ENCODE data around the gene MAMDC2. TPM values are rescaled to one million over a fixed set of nuclear protein-coding genes. Genes with fewer than 3 reads are reported as not detected.
"Not testable (repeated sequence)": the region's sequence is repeated elsewhere in the genome, so short reads cannot be mapped to it uniquely, and the experiment has no call there.

MAMDC2 gene
- total RNA-seq, 1 donor from 2014 or later, result 10.0 TPM

DNA sequence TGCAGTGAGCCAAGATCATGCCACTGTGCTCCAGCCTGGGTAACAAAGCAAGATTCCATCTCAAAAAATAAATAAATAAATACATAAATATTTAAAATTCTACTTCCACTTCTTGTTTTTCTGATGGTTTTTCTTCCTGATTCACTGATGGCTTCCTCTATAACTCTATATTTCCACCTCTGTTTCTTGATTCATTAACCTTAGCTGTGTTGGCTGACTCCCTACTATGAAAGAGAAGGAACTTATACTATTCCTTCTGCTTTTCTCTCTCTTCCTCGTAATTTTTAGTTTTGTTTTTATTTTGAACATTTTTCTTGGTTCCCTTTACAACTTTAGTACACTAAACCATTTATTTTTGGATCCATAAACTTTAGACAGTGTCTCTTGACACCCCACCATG, 103.5 kb downstream of the MAMDC2 start:
- intact Hi-C loops (cut with DNase I), result no loop called here
- DNase-seq (no peak), ATAC-seq (ENCODE audit: poor library complexity) (no peak)

DNA sequence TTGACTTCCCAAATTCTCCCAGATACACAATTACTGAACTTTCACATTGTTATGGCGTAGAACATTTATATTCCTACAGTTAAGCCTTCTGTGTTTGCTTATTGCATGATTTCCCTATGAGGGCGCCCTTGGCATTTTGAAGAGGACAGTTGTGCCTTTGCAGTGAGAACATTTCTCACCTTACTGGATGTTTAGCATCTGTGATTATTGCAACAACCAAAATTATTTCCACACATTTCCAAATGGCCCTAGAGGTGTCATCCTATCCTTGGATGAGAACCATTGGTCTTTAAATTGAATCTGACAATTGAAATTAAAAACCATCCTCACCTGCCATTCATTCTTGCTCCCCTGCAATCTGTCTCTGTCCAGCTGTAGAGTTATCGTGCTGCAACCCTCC, 104.0 kb downstream of the MAMDC2 start:
- DNase-seq, result no peak
- no peak for ATAC-seq (ENCODE audit: poor library complexity)
- intact Hi-C loops (cut with DNase I), result no loop called here

DNA sequence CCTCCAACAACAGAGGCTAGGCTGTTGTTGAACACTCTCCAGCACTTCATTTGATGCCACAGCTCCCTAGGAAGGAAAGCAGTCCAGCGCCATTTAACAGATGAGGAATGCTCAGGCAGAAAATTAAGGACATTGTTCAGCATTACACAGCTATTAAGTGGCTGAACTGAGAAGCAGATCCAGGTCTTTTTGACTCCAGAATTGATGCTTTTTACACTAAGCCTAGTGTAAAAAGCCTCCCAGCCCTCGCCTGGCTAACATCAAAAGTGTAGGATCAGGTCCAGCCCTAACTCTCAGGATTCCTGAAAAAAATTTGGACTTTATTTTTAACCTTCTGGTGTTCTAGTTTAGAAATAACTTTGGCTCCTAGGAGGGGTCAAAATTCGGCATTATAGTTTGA, 108.7 kb downstream of the MAMDC2 start:
- DNase-seq (no peak), ATAC-seq (ENCODE audit: poor library complexity) (no peak)
- intact Hi-C loops (cut with DNase I), result no loop called here

DNA sequence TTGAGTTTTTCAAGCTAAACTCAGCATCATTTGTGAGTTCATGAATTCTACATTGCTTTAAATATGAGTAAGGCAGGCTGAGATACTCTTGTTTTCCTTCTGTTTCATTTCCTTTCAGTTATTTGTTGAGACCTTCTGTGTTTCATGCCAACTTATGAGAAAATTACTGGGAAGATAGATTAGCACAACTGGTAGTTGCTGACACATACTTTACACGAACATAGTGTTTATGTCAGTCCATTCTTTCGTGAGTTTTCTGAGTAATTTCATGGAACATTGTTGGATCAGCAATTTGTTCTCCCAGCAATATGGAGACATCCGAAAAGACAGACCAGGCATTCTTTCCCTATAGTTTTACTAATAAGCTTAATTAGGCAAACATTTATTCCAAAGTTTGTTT, 113.1 kb downstream of the MAMDC2 start:
- no peak for DNase-seq
- peak; percentile 35 for ATAC-seq (ENCODE audit: poor library complexity)
- intact Hi-C loops (cut with DNase I), result no loop called here

DNA sequence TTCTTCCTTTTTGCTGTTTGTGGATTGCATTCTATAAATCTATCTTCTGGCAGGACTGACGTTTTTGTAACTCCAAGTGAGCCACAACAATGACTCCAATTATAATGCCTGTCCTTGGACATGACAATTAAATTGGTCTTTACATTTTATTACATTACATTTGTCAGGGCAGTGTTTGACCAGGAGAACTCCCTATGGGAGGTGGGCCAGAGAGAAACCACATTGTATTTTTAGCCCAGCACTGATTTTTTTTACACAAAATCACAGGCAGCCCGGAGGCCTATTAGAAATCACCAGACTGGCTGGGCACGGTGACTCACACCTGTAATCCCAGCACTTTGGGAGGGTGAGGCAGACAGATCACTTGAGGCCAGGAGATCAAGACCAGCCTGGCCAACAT, 116.0 kb downstream of the MAMDC2 start:
- intact Hi-C loops (cut with DNase I), result no loop called here
- DNase-seq (no peak), ATAC-seq (ENCODE audit: poor library complexity) (no peak)

DNA sequence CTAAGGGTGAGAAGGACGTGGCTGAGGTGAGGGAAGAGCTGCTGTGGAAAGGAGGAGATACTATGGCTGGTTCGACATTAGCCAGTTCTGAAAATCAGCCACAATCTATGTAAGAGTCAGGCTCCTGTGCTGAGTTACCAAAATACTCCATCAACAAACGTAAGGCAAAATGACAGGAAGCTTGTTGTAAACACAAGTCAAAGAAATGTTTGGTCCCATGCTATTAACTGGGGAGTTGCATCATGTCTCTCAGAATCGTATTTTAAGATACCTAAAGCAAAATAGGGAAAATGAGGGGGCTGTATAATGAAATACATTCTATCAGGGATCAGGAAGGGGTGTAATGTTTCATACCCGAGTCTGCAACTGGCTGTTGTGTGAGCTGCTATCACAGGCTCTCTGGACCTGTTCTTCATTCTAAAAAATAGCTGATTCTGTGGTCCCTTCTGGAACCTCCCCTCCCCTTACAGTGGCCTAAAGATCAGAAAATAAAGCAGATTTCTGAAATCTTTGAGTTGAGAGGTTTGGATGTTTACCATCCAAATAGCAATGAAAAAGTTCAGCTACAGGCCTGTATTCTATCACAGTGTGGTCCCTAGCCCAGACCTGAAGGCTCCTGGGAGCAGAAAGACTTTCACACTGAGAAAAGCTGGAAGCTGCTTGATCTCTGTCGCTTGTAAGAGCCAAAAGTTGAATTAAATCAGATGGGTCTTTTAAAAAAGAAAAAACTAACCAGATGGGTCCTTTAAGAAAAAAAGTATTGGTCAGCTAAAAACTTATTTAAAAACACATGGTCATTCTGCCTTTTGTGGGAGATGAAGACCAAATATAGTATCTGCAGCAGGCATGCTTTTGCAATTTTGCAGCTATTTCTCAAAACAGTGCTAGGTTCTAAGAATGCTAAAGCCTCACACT, 117.3 kb downstream of the MAMDC2 start:
- DNase-seq, result no peak
- intact Hi-C loops (cut with DNase I), result no loop called here
- peak; percentile 86 for ATAC-seq (ENCODE audit: poor library complexity)

DNA sequence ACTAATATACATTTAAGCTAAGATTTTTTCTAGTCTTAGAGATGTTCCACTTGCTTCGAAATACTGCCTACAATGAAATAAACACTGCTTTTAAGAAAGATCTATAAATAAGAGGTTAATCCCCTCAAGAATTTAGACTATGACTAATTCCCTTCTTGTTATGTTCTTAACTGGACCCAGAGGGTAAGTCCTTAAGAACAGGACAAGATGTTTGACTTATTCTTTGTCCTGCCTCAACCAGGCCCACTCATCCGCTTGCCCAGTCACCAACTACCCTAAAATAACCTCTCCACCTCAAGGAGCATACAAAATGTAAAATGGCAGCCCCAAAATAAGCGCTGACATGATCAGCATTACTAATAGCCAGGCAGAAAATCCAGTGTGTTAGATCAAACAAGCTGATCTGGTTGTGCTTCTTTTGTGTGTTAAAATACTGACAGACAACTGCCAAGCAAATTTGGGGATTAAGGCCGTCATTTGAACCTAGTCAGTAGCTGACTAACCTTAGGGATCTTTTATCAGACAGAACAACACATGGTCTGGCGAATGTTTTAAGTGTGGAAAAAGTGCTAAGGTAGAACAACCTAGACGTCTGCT, 121.5 kb downstream of the MAMDC2 start:
- DNase-seq (no peak), ATAC-seq (ENCODE audit: poor library complexity) (no peak)
- intact Hi-C loops (cut with DNase I), result no loop called here

DNA sequence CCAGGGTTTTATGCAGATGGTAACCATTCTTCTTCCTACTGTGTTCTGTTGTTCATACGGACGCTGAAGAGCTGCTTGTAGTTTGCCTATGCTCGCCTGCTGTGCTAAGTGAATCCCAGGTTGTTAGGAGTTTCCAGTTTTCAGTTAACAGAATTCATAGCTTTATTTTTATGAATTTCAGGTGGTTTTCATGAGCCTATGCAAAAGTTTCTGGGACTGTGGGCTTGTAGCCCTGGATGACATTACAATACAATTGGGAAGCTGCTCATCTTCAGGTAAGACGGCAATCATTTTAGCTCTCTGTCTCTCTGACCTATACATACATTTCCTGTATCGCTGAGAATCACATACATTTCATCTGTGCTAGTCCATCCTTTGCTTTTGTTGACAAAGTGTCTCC, 124.9 kb downstream of the MAMDC2 start:
- ATAC-seq (ENCODE audit: poor library complexity), result no peak
- intact Hi-C loops (cut with DNase I), result no loop called here
- no peak for DNase-seq

DNA sequence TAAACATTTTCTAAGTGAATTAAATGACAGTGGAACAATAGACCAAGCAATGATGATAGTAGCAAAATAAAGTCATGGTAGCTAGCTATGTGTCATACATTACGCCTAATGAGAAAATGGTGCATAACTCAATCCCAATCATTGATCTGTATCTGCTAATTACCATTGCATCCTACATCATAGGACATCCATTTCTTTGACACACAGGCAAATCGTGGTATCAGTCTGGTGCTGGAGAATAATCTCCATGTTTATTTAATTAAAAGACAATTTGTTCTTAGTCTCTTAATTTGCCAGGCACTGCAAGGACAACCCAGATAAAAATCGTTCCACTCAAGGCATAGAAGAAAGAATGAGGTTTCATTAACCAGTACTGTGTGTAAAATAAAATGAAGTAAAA, 125.6 kb downstream of the MAMDC2 start:
- intact Hi-C loops (cut with DNase I), result no loop called here
- ATAC-seq (ENCODE audit: poor library complexity) (no peak), DNase-seq (no peak)

DNA sequence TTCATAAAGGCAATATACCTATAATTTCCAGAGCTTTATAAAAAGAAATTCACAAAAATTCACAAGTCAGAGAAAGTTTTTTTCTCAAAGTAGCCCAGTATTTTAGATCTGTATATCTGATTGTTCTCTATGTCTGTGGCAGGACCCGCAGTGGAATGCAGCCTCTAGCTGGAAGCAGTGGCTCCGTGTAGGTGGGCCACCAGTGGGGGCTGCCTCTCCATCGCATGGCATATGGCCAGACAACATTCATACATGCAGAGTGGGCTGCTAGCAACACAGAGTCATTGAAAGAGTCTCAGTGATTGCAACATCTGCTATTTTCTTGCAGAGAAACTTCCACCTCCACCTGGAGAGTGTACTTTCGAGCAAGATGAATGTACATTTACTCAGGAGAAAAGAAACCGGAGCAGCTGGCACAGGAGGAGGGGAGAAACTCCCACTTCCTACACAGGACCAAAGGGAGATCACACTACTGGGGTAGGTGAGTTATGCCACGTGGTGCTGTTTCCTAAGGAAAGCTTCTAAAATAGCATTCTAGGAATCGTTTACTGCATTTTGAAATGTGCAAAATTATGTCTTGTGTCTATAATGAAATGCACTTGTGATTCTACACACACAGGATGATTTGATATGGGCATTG, 126.6 kb downstream of the MAMDC2 start:
- no peak for ATAC-seq (ENCODE audit: poor library complexity)
- DNase-seq, result no peak
- intact Hi-C loops (cut with DNase I), result no loop called here

DNA sequence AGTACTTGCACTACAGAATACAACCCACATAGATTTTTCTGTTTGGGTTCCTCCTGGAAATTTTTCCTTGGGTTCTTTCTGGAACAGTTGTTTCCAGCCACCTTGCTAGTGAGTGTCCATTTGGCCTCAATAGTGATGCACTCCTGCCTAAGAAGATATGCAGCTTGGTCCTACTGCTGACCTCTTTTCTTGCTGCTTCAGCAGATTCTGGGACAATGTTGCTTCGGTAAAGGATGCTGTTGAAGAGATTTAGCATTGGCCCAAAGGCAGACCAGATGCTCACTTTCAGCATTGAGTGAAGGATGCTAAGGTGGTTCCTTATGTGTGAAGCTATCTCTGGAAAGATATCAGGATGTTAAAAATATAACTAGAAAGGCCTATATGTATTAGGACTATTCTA, 128.9 kb downstream of the MAMDC2 start:
- ATAC-seq (ENCODE audit: poor library complexity) (no peak), DNase-seq (no peak)
- intact Hi-C loops (cut with DNase I), result no loop called here

DNA sequence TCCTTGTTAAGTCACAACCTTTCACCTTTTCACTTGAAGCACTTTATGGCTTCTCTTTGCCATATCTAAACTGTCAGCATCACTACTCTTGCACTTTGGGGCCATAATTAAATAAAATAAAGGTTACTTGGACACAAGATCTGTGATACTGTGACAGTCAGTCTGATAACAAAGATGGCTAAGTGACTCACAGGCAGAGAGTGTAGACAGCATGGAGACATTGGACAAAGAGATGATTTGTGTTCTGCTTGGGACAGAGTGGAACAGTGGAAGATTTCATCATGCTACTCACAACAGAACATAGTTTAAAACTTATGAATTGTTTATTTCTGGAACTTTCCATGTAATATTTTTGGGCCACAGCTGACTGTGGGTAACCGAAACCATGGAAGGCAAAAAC, 133.5 kb downstream of the MAMDC2 start:
- no peak for ATAC-seq (ENCODE audit: poor library complexity)
- intact Hi-C loops (cut with DNase I), result no loop called here
- no peak for DNase-seq

DNA sequence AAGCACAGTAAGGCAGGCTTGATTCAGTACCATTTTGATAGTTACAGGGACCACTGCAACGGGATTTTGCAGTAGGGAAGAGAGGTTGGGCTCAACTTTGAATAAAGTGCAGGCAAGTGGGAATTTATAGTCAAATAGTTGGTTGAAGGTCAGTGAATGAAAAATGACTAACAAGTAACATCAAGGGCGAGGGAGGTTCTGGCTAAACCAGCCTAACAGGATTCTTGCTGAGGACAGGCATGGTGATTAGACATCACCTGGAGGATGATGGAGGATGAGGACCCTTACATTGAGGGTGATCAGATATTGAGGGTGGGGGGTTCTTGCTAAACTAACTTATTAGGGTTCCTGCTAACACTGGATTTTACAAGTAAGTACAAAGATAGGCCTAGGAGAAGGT, 149.1 kb downstream of the MAMDC2 start:
- intact Hi-C loops (cut with DNase I), result no loop called here
- ATAC-seq (ENCODE audit: poor library complexity) (no peak), DNase-seq (no peak)

DNA sequence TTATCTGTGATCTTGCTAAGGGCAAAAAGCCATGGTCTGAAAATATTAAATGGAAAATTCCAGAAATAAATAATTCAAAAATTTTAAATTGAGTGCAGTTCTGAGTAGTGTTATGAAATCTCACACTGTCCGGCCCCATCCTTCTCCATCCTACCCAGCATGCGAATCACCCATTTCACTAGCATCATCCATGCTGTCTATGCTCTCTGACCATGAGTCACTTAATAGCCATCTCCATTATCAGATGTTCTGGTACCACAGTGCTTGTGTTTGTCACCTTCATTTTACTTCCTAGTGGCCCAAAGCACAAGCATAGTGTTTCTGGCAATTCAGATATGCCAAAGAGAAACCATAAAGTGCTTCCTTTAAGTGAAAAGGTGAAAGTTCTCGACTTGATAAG, 151.8 kb downstream of the MAMDC2 start:
- intact Hi-C loops (cut with DNase I), result no loop called here
- DNase-seq, result no peak
- ATAC-seq (ENCODE audit: poor library complexity), result no peak

DNA sequence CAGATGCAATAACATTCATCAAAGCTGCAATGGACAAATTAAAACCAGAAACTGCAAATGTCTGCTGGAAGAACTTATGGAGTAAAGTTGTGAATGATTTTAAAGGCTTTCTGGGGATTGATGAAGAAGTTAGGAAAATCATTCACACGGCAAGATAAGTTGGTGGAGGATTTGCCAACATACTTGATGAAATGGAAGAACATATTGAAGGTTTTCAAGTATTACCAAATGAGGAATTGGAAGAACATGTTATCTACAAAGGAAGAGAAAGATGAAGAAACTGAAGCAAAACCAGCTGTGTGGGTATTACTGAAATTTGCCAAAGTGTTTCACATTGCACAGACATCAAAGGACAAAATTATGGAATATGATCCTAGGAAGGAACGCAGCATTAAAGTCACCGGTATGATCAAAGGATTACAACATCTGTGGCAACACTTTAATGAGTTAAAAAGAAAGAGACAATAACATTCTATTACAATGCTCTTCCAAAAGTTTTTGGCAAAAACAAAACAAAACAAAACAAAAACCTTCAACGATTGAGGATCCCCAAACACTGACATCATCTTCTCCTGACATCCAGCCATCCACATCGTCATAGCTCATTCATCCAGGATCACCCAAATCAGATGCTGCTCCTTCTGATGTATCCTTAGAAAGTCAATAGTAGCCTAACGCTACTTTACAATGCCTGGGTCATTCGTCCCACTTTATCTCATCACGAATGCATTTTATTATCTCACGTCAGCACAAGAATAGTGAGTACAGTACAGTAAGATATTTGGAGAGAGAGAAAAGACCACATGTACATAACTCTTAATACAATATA, 153.8 kb downstream of the MAMDC2 start:
- ATAC-seq (ENCODE audit: poor library complexity) (no peak), DNase-seq (no peak)
- intact Hi-C loops (cut with DNase I), result no loop called here

DNA sequence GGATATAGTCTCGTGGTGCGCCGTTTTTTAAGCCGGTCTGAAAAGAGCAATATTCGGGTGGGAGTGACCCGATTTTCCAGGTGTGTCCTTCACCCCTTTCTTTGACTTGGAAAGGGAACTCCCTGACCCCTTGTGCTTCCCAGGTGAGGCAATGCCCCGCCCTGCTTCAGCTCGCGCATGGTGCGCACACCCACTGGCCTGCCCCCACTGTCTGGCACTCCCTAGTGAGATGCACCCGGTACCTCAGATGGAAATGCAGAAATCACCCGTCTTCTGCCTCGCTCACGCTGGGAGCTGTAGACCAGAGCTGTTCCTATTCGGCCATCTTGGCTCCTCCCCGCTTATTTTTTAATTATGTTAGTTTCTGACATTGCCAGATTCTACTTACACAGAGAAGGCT, 161.1 kb downstream of the MAMDC2 start:
- ATAC-seq (ENCODE audit: poor library complexity); intact Hi-C loops (cut with DNase I); DNase-seq: not testable (repeated sequence)

DNA sequence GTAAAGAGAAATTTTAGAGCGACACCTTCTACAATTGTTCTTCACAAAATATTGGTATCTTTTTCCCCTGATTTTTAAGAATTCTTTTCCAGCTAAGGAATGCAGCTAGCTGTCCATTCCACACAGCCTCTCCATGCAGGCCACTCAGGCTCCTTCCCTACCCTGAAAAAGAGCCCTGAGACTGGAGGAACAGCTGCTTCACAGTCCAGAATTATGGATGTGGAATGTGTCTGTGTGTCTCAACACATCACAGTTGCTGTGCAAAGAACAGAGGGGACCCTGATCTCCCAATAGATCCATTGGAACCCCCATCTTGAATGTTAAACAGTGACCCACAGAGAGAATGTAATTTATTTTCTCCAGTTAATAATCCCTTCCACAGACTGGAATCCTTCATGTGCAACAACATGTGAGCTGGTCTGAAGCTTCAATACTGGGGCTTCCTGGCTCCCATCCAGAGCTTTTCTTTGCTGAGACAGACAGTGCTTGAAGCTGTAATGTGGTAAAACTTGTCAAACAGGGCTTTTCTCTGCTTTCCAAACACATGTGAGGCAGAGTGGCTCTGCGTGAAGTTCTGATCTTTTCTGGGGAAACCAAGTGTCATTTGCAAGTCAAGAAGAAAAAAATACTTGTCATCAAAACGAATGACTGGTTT, 161.8 kb downstream of the MAMDC2 start:
- no peak for ATAC-seq (ENCODE audit: poor library complexity)
- intact Hi-C loops (cut with DNase I), result no loop called here
- DNase-seq, result no peak

DNA sequence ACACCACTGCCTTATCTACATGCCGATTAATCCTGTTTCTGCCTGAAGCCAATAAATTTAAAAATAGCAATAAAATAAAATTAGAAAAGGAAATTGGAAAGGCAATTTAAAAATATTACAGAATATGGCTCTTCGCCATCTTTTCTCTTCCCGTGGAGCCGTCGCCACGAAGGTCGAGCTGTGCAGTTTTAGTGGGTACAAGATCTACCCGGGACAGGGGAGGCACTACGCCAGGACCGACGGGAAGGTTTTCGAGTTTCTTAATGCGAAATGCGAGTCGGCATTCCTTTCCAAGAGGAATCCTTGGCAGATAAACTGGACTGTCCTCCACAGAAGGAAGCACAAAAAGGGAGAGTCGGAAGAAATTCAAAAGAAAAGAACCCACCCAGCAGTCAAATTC, 173.4 kb downstream of the MAMDC2 start:
- ATAC-seq (ENCODE audit: poor library complexity) (no peak), DNase-seq (no peak)
- intact Hi-C loops (cut with DNase I), result no loop called here

DNA sequence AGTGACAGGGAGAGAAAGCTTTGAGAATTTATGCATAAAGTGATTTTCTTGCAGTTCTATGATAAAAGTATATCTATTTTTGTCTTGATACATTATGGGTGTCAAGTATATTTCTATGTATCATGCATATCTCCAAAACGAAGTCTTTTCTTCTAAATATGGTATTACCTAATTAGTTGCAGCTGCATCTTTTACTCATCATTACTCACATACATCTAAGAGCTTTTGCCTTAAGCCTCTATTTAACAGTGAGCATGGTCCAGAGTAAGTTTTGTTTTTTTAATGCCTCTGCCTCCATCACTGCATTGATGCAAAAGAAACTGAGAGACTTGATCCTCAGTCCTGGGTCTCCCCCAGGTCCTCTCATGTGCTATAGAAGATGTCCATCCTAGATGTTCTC, 175.1 kb downstream of the MAMDC2 start:
- intact Hi-C loops (cut with DNase I), result no loop called here
- DNase-seq (no peak), ATAC-seq (ENCODE audit: poor library complexity) (no peak)
